Suprapubic skin (tissue), 3 donors: ENCODE measurements around the gene PPARGC1A.

Experiments
- CTCF ChIP-seq, 2 donors: fragments of 200-600 bp in 1 of 2; fragments of 450-650 bp in 1 of 2; sonication (generic) in 1 of 2; IDR thresholded peaks; one replicate each; pipeline ENCODE4 v1.5.1; 2016 to 2019; ENCODE audit warnings: antibody characterized with exemption in 2 of 2, mild to moderate bottlenecking in 1 of 2, moderate library complexity in 1 of 2
- EP300 ChIP-seq: sonication (generic); formaldehyde crosslinking; IDR thresholded peaks from one replicate; pipeline ENCODE4 v1.6.1; 2017; ENCODE audit warnings: antibody characterized with exemption
- POLR2A ChIP-seq, 2 donors: fragments of 450-650 bp; IDR thresholded peaks; one replicate each; pipeline ENCODE4 v1.6.1; 2017; ENCODE audit warnings: antibody characterized with exemption in 2 of 2, mild to moderate bottlenecking in 2 of 2, moderate library complexity in 2 of 2

- TF ChIP-seq CTCF (IDR thresholded peaks at IDR 0.05) (no peak), EP300 (no peak), POLR2A (IDR thresholded peaks at IDR 0.05) (no peak)
Measured at GRCh38 chr4:23773884-23774636, 115.8 kb downstream of the PPARGC1A start.
